Spleen (tissue), 11 donors: ENCODE data around the gene CLDN1. TPM values are rescaled to one million over a fixed set of nuclear protein-coding genes. Genes with fewer than 3 reads are reported as not detected.

Experiments
- DNase-seq: peaks from one replicate; pipeline ENCODE4 v3.0.0-alpha.2; 2020
- H3K27ac ChIP-seq, 8 donors: fragments of 200-600 bp; sonication (generic) in 7 of 8; 1 replicate in 4 of 8; 2 replicates in 4 of 8; pipeline versions ENCODE4 v1.5.0 to v1.8.0; 2016 to 2021; ENCODE audit warnings: inconsistent platforms in 4 of 8, mild to moderate bottlenecking in 4 of 8, moderate library complexity in 1 of 8
- H3K27me3 ChIP-seq, 7 donors: fragments of 200-600 bp; sonication (generic) in 6 of 7; replicated peaks in 1 of 7; 1 replicate in 4 of 7; 2 replicates in 3 of 7; pipeline versions ENCODE4 v1.5.0 to v1.8.0; 2016 to 2021; ENCODE audit warnings: inconsistent platforms in 3 of 7, mild to moderate bottlenecking in 1 of 7
- H3K36me3 ChIP-seq, 6 donors: fragments of 200-600 bp; sonication (generic) in 5 of 6; 1 replicate in 4 of 6; 2 replicates in 2 of 6; pipeline versions ENCODE4 v1.5.0 to v1.8.0; 2016 to 2021; ENCODE audit warnings: inconsistent platforms in 2 of 6
- H3K4me1 ChIP-seq, 6 donors: fragments of 200-600 bp; sonication (generic) in 5 of 6; 1 replicate in 3 of 6; 2 replicates in 3 of 6; pipeline versions ENCODE4 v1.5.0 to v1.8.0; 2016 to 2021; ENCODE audit warnings: inconsistent platforms in 3 of 6
- H3K4me3 ChIP-seq, 8 donors: fragments of 200-600 bp; sonication (generic) in 7 of 8; 1 replicate in 4 of 8; 2 replicates in 4 of 8; pipeline versions ENCODE4 v1.5.0 to v1.8.0; 2016 to 2021; ENCODE audit warnings: inconsistent platforms in 4 of 8, mild to moderate bottlenecking in 4 of 8, moderate library complexity in 2 of 8
- H3K9me3 ChIP-seq, 8 donors: fragments of 200-600 bp; sonication (generic) in 7 of 8; 1 replicate in 4 of 8; 2 replicates in 4 of 8; pipeline versions ENCODE4 v1.5.0 to v1.8.0; 2016 to 2021; ENCODE audit warnings: inconsistent platforms in 4 of 8
- CTCF ChIP-seq, 11 experiments: fragments of 200-600 bp in 7 of 11; fragments of 450-650 bp in 4 of 11; sonication (generic) in 4 of 11; IDR thresholded peaks in 8 of 11; conservative IDR thresholded peaks in 3 of 11; 1 replicate in 7 of 11; 2 replicates in 4 of 11; pipeline versions ENCODE4 v1.4.0 to v1.8.0; 2016 to 2021; ENCODE audit warnings: antibody characterized with exemption in 11 of 11, inconsistent platforms in 4 of 11, mild to moderate bottlenecking in 1 of 11
- POLR2A ChIP-seq, 3 donors: fragments of 450-650 bp; IDR thresholded peaks; one replicate each; pipeline ENCODE4 v1.5.1; 2017; ENCODE audit warnings: antibody characterized with exemption in 3 of 3, mild to moderate bottlenecking in 1 of 3
- POLR2AphosphoS5 ChIP-seq, 3 donors: sonication (generic); formaldehyde crosslinking; IDR thresholded peaks; one replicate each; pipeline ENCODE4 v1.5.1; 2017; ENCODE audit warnings: antibody characterized with exemption in 3 of 3
- WGBS, 5 donors: extraction: QIAGEN DNeasy Blood & Tissue Kit in 3 of 5; methylation state at CpG; one replicate each; pipeline versions ENCODE4 v1.1.5 to v1.1.7; 2013 to 2018; 5-methylcytosine and 5-hydroxymethylcytosine counted together
- intact Hi-C: fragments of 100-400 bp; cut with DNase I; formaldehyde crosslinking; loops from one replicate; pipeline ENCODE4 v1.15.0; 2023; ENCODE audit warnings: low total_unique reads
- polyA plus RNA-seq, 3 donors: library from polyadenylated mRNA; stranded (reverse); fragments of 200-250 nt; gene quantifications; one replicate each; pipeline ENCODE4 v1.2.1, GENCODE V29; 2013
- total RNA-seq, 7 donors: library from RNA; depleted of rRNA in 3 of 7; stranded (reverse); fragments of >200 nt in 3 of 7; fragmentation: NEBNext Ultra II Directional in 4 of 7; extraction: Animal tissue kit (Norgen Biotek cat#: 25700) in 4 of 7; gene quantifications; one replicate each; pipeline versions ENCODE4 v1.1.0 to v1.2.1, GENCODE V29; 2016 to 2021
- donor health status: healthy with polysubstance abuse.
- donor health status: DM: no; HTN: no; CAD: no; lungs with moderate emphysema.
- donor health status: DM: no; HTN: no; CAD: no.
- donor health status: Bipolar disorder and iron deficiency.
- donor health status: healthy.
- donor health status: DM: no; HTN: no; CAD: no.
- donor health status: DM: yes; HTN: yes; CAD: no.

Gene CLDN1
- total and polyA plus RNA-seq, 10 donors: 0.26 to 3.0 (median 0.91) TPM

GRCh38 chr3:190305406-190305805, 16.8 kb downstream of the CLDN1 start:
- intact Hi-C loops: no loop called here
- no peak overlapping the region for H3K27ac ChIP-seq
- no peak overlapping the region for H3K4me3 ChIP-seq
- peaks cover 0 to 11% (median 4%) of the 10 kb centered on the region in 6 donors for H3K4me1 ChIP-seq
- H3K36me3 ChIP-seq: no peaks in the 10 kb centered on the region
- no peaks in the 10 kb centered on the region for H3K9me3 ChIP-seq
- no peak for DNase-seq
- TF ChIP-seq CTCF (IDR thresholded peaks at IDR 0.05 in 8 of 11, conservative IDR thresholded peaks at IDR 0.05 in 3 of 11) (no peak), POLR2AphosphoS5 (IDR thresholded peaks at IDR 0.05) (no peak), POLR2A (IDR thresholded peaks at IDR 0.05) (no peak)
- no peaks in the 10 kb centered on the region for H3K27me3 ChIP-seq

GRCh38 chr3:190303884-190304283, 18.4 kb downstream of the CLDN1 start:
- Histone ChIP-seq H3K4me3 (no peak overlapping the region), H3K9me3 (no peaks in the 10 kb centered on the region), H3K27me3 (no peaks in the 10 kb centered on the region), H3K27ac (no peak overlapping the region), H3K4me1 (peaks cover 0 to 11% (median 4%) of the 10 kb centered on the region in 6 donors), H3K36me3 (no peaks in the 10 kb centered on the region)
- DNase-seq: no peak
- intact Hi-C loops: no loop called here
- TF ChIP-seq POLR2A (IDR thresholded peaks at IDR 0.05) (no peak), POLR2AphosphoS5 (IDR thresholded peaks at IDR 0.05) (no peak), CTCF (IDR thresholded peaks at IDR 0.05 in 8 of 11, conservative IDR thresholded peaks at IDR 0.05 in 3 of 11) (no peak)
- 82 to 96% (median 91%) methylated on average over 1 of the region's 1 CpG for WGBS, 5 donors

GRCh38 chr3:190302212-190302867, 19.9 kb downstream of the CLDN1 start:
- intact Hi-C loops: no loop called here

More at GRCh38 chr3:190302212-190302867, 19.9 kb downstream of the CLDN1 start:
- 82 to 96% (median 88%) methylated on average over 3 of the region's 3 CpGs for WGBS, 5 donors
- Histone ChIP-seq H3K9me3 (no peaks in the 10 kb centered on the region), H3K4me1 (peaks cover 0 to 11% (median 4%) of the 10 kb centered on the region in 6 donors), H3K27me3 (no peaks in the 10 kb centered on the region), H3K27ac (no peak overlapping the region), H3K4me3 (no peak overlapping the region), H3K36me3 (no peaks in the 10 kb centered on the region)
- TF ChIP-seq CTCF (IDR thresholded peaks at IDR 0.05 in 8 of 11, conservative IDR thresholded peaks at IDR 0.05 in 3 of 11) (no peak), POLR2AphosphoS5 (IDR thresholded peaks at IDR 0.05) (no peak), POLR2A (IDR thresholded peaks at IDR 0.05) (no peak)
- no peak for DNase-seq
